Nucleus accumbens (tissue), 56 donors: ENCODE measurements around the gene CEACAM18.
"Not testable (repeated sequence)": the region's sequence is repeated elsewhere in the genome, so short reads cannot be mapped to it uniquely, and the experiment has no call there.

Experiments
- DNase-seq, 56 donors: peaks; one replicate each; lab custom pipeline; 2025; lab: John Stamatoyannopoulos, UW

Gene CEACAM18

GRCh38 chr19:51478381-51479234 is at the start of gene CEACAM18:
Gene CEACAM18 (plus strand): TSS chr19:51478539.
- no peak for DNase-seq

GRCh38 chr19:51430221-51430620 is 48.1 kb upstream of the CEACAM18 start:
- DNase-seq = no peak

- no peak for DNase-seq
Measured at GRCh38 chr19:51431124-51431523, 47.2 kb upstream of the CEACAM18 start.

GRCh38 chr19:51433043-51433442 is 45.3 kb upstream of the CEACAM18 start:
- DNase-seq = no peak

GRCh38 chr19:51434456-51434855 is 43.9 kb upstream of the CEACAM18 start:
- DNase-seq = no peak

GRCh38 chr19:51439021-51439465 is 39.3 kb upstream of the CEACAM18 start:
- no peak for DNase-seq

DNA sequence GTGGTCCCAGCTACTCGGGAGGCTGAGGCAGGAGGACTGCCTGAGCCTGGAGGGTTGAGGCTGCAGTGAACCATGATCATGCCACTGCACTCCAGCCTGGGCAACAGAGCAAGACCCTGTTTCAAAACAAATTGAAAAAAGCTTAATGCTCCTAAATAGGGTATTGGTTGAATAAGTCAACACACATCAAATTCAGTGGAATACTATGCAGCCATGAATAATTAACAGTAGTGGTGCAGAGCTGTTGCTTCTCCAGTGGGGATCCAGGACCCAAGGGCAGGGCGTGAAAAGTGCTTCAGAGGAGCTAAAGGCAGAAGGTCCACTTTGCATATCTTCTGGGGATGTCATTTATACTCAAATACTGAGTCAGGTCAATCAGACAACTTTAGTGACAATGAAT is 38.3 kb upstream of the CEACAM18 start:
- no peak for DNase-seq

DNA sequence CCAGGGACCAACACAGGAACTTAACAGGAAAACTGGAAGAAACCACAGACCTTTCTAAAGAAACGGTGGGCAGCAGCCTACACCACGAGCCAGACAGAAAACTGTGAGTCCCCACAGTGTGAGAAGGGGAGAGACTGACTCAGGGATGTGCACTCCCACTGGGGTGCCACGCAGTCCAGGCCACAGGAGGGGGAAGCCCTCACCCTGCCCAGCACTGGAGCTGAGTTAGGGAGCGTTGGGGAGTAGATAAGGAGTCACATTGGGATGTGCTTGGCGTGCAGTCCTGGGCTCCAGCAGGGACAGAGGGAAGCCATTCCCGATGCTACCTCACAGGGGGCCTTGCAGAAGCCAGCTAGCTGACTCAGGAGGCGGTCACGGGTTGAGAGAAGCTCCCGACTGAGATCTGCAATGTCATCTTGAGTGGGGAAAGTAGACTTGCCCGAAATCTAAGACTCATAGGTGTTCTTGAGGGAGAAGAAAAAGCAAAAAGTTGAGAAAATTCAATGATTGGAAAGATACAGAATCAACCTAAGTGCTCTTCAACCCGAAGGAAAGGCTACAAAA is 37.4 kb upstream of the CEACAM18 start:
- DNase-seq = no peak

- peak in 1 of 56 donors; percentile 9 for DNase-seq
Measured at GRCh38 chr19:51441410-51442390, 36.6 kb upstream of the CEACAM18 start.

DNA sequence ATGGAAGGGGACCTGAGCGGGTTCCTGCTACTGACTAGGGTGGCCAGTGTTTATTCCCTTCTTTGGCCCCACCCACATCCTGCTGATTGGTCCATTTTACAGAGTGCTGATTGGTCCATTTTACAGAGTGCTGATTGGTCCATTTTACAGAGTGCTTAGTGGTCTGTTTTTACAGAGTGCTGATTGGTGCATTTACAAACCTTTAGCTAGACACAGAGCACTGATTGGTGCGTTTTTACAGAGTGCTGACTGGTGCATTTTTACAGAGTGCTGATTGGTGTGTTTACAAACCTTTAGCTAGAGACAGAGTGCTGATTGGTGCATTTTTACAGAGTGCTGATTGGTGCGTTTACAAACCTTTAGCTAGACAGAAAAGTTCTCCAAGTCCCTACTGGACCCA is 30.8 kb upstream of the CEACAM18 start:
- not testable (repeated sequence) for DNase-seq

DNA sequence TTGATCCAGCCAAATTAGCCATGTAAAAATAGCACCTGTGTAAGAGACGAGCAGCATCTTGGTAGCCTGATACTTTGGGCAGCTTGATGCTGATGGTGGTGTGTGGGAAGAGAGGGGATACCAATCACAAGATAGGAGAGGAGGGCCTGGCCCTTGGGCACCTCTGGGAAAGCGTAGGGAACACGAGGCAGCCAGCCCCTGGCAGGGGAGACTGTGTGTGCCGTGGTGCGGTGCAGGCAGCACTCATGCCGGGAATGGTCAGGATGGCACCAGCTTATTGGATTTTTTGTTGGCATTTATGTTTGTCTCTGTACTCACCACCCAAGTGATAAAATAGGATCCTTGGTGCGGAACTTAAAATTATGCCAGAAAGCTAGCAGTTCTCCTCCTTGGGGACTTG is 30.3 kb upstream of the CEACAM18 start:
- no peak for DNase-seq

DNA sequence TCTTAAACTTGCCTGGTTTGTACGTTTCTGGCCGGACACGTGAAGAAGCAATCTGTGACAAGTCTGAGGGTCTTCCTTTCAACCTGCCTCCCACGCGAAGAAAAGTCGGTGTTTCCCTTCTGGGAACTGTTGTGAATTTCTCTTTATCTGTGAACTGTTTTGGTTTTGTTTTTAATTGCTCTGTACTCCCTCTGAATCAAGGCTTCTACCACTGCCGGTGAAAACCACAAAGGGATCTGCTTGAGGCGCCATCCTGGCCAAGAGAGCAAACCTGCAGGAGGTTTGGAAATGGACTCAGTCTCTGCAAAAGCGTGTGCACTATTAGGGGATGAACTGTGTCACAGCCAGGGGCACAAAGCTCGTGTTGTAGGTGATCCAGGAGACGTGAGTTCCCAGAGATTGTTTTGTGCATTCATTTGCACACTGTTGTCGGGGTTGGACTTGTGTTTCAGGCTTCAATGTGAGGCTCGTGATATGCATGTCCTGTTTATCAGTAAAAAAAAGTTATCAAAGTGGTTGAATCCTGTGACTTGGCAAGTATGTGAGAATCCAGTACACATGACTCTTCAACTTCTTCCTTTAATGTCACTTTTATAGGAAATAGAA is 29.8 kb upstream of the CEACAM18 start:
- DNase-seq = no peak

DNA sequence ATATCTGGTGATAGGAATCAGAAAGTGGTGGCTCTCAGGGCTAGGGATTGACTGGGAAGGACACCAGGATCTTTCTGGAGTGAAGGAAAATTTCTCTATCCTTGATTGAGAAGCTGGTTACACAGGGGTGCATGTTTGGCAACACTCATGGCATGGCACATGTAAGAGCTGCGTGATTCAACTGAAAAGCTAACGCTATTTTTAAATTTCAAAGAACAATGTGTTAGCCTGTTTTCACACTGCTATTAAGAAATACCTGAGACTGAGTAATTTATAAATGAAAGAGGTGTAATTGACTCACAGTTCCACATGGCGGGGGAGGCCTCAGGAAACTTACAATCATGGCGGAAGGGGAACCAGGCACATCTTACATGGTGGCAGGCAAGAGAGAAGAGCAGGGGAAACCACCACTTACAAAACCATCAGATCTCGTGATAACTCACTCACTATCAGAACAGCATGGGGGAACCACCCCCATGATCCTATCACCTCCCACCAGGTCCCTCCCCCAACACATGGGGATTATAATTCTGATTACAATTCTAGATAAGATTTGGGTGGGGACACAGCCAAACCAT is 27.5 kb upstream of the CEACAM18 start:
- DNase-seq = no peak

DNA sequence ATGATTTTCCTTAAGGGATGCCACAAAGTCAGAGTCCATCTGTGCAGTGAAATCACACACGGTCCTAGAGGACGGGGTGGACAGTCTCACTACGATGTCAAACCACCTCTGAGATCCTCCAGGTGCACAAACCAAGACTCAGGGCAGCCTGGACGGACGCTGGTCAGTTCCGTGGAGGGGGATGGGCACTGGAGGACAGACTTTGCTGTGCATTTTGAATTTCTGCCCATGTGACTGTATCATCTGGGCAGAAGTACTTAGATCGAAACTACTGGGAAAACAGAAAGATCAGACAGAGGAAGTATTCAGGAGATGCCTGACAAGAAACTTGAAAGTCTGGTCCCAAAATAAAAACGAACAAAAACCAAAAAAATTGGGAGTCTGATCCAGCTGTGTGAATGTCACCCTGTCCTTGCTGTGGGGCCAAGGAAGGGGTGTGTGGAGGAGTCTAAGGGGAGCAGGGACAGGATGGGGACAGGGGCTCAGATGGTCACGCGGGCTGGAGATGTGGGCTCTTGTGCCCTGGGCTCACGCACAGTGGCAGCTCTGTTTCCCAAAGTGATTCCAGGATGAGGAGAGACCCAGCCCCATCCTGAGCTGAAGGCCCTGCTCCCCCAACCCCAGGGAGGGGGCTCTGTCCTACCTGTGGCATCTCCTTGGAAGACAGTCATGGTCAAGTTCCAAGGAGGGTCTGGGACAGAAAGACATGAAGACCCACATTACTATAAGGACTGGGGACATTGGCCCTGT is 21.6 kb upstream of the CEACAM18 start:
- peak in 1 of 56 donors; percentile 8 for DNase-seq

- no peak for DNase-seq
Measured at GRCh38 chr19:51457351-51458013, 20.9 kb upstream of the CEACAM18 start.

DNA sequence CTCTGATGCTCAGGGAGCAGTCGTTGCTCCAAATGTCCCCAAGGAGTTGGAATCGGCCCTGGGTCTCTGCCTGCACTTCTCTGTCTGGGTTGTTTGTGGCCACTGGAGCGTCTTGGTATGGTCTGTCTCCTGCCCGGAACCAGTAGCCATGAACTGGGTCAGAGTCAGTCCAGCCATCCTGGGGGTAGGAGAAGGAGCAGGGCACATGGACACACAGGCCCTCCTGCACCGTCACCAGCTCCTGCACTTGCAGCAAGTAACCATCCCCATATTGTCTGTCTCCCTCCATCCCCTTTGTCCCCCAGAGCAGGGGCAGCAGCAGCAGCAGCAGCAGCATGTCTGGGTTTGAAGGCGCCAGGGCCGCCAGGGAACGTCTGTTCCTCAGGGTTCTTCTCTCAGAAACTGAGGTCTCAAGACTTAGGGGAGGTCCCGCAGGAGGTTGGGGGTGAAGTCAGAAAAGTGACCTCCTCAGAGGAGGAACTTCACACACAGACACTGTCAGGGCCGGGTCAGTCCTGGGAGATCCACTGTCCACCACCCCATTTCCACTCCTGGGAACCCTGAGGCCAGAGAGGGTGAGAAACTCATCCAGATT is 20.2 kb upstream of the CEACAM18 start, which contains the start of gene SIGLEC8:
TSS of gene SIGLEC8 (minus strand) at position 404 of the 595 bp plus-strand sequence. CDS start at position 337, 67 bp downstream.
- DNase-seq = peak in 1 of 56 donors; percentile 4

GRCh38 chr19:51458899-51459505 is 19.3 kb upstream of the CEACAM18 start:
- DNase-seq = no peak
